NCI-H146 (cell line): ENCODE measurements around the gene MS4A6E.
A peak's percentile ranks its signal among the peaks of the same experiment; 100 is the strongest.
"Not testable (repeated sequence)": the region's sequence is repeated elsewhere in the genome, so short reads cannot be mapped to it uniquely, and the experiment has no call there.

ENCODE experiments used
- DNase-seq: peaks from one replicate; lab custom pipeline; 2025; lab: John Stamatoyannopoulos, UW

MS4A6E gene

GRCh38 chr11:60336767-60337391, 9.8 kb downstream of the MS4A6E start:
- no peak for DNase-seq

- DNase-seq, result no peak
Measured at GRCh38 chr11:60338053-60338452, 11.0 kb downstream of the MS4A6E start.

DNA sequence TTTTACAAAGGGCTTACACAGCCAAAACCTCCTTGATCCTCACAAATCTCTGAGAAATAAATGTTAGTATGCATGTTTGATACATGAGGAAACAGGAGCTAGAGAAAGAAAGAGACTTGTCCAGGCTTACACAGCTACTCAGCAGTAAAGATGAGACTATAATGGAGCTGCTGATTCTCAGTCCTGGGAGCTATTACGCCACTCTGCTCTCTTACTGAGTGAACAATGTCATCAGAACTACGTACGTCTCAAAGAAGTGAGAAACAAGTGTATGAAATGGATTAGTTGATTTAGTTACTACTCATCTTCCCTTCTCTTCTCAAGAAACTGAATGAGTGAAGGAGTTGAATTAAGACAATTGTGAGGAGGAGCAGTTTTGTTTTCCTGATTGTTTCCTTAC, 12.3 kb downstream of the MS4A6E start:
- DNase-seq, result no peak

DNA sequence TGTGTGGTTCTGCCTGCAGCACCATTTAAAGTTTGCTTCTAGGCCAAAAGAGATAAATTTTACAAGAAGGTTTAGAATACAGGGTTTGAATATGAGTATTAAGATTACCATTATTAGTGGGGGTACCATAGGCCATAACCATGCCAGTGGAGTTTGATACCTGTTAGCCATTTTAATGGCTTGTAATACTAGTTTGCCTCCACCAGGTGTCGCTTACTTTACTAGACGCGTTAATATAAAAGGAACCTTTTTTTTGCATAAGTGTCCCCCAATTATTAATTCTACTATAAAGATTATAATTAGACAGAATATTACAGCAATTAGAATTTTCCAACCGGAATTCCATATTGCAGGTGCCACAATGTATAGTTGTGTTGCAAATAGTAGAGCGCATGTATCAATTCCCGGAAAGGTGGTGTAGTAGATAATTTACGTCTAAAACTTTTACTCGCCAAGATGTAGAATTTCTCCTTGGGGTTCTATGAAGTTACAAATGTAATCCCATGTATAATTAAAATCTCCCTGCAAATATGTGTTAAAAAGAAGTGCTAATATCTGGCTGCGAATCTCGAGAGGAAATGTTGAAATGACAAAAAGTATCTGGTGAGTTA, 16.1 kb downstream of the MS4A6E start:
- peak; percentile 1 for DNase-seq

DNA sequence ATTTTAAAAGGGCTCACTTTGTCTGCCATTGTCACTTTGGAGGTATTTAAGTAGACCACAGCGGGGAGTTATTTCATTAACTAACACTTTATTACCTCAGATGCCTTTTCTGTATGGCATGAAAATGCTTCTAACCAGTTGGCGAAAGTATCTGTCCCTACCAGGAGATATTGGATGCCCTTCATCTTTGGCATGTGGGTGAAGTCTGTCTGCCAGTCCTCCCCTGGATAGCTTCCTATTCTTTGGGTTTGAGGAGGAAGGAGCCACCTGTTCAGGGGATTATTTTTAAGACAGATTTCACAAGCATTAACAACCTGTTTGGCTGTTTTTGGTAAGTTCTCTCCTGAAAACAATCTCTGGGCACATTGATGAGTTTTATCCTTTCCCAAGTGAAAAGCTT, 17.1 kb downstream of the MS4A6E start:
- no peak for DNase-seq

DNA sequence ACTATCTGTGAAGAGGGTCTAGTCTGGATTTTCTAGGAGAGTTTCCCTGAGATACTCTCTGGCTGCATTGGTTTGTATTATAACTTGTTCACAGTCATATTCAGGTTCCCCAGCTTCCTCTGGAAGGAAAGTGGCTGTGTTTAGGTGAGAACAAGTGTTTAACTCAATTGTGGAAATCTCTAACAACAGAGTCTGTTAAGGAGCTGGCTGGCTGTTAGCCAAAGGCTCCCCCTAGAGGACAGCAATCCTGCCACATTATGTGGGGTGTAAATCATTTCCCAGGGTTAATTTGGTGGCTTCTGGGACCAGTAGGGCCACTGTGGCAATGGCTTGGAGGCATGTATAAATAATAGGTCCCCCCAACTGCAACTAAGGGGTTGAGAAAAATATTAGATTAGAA, 18.4 kb downstream of the MS4A6E start:
- DNase-seq, result peak; percentile 8

- no peak for DNase-seq
Measured at GRCh38 chr11:60347084-60347797, 20.2 kb downstream of the MS4A6E start.

DNA sequence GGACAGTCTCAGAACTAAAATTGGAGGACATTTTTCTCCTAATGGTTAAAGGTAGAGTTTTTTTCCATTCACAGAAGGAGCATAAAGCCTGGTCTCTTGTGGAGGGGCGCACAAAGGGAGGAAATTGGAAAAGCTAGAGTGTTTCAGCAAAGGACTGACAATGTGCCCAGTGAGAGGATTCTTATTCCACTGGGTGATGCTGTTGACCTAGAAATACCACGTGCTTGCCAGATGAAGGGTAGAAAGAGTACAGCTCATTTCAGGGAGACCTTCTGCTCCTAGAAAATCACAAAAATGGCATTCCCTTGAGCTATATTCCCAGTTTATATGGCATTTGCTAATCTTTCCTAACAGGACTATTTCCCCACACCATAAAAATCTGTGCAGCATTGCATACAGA, 21.1 kb downstream of the MS4A6E start:
- no peak for DNase-seq

- no peak for DNase-seq
Measured at GRCh38 chr11:60349990-60350389, 22.9 kb downstream of the MS4A6E start.

DNA sequence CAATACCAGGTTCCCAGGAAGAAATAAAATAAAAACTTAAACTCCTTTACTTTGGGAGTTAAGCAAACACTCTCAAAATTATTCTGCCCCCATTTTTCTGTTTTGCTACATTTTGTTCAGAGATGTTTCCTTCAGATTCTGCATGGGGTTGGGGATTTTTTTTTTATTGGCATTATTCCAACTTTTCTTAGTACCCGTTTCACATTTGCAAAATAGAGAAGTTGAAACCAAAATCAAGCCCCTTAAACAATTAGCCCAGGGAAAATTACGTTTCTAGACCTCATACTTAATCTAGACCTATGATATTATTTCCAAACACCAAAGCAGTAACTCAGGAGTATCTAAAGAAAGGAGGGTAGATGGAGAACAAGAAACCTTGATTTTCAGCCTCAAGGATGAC, 30.7 kb downstream of the MS4A6E start:
- DNase-seq, result no peak

GRCh38 chr11:60360621-60361020, 33.6 kb downstream of the MS4A6E start:
- DNase-seq, result no peak

DNA sequence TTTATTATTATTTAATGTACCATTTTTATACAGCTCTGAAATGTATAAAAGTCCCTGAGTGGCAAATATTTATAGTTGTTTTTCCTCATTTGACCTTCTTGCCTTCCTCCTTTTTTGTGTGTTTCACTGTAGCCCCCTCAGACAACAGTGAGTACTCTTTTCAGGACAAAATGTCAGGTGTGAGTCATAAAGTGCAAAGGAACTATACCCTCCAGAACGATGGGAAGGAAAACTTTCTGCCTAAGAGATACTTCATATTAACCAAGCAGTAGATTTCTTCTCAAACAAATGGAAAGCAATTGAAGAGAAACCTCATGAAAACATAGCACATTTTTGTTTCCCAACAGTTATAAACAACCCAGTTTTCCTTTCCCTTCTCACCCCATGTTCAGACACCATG, 35.2 kb downstream of the MS4A6E start:
- DNase-seq, result no peak

GRCh38 chr11:60363542-60364470, 36.8 kb downstream of the MS4A6E start:
- peak; percentile 58 for DNase-seq

DNA sequence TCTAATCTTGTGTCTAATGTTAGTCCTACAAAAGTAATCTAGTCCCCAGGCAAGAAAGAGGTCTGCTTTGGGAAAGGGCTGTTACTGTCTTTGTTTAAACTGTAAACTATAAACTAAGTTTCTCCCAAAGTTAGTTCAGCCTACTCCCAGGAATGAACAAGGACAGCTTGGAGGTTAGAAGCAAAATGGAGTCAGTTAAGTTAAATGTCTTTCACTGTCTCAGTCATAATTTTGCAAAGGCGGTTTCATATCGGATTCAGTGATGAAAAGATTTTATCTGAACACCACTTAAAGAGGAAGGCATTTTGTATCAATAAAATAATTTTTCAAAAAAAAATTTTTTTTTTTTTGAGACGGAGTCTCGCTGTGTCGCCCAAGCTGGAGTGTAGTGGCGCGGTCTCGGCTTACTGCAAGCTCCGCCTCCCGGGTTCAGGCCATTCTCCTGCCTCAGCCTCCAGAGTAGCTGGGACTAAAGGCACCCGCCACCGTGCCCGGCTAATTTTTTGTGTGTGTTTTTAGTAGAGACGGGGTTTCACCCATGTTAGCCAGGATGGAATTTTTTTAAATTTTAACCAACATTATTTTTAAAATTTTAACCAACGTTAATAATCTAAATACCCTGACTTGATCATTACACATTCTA, 39.3 kb downstream of the MS4A6E start:
- not testable (repeated sequence) for DNase-seq

DNA sequence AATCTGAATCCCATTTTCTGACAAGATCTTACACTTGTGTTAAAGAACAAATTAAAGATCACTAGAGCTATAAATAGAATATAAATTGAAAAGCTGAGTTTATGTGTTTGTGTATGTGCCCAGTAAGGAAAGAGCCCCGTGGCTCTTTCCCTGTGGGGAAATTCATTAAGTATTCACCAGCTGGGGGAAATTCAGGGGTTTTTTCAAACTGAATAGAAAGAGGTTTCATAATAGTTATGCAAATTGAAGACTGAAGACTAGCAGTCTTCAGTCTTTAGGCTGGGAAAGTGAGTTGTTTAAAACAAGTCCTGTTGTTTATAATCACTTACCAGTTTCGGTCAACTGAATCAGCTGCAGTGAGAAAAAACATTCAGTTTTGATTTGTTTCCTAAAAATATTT, 40.0 kb downstream of the MS4A6E start:
- DNase-seq, result no peak

DNA sequence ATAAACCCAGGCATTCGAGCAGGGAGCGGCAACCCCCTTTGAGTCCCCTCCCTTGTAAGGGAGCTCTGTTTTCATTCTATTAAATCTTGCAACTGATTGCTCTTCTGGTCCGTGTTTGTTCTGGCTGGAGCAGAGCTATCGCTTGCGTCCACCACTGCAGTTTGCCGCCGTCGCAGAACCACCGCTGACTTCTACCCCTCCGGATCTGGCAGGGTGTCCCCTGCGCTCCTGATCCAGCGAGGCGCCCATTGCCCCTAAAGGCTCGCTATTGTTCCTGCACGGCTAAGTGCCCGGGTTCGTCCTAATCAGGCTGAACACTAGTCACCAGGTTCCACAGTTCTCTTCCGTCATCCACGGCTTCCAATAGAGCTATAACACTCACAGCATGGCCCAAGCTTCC, 40.8 kb downstream of the MS4A6E start:
- no peak for DNase-seq

DNA sequence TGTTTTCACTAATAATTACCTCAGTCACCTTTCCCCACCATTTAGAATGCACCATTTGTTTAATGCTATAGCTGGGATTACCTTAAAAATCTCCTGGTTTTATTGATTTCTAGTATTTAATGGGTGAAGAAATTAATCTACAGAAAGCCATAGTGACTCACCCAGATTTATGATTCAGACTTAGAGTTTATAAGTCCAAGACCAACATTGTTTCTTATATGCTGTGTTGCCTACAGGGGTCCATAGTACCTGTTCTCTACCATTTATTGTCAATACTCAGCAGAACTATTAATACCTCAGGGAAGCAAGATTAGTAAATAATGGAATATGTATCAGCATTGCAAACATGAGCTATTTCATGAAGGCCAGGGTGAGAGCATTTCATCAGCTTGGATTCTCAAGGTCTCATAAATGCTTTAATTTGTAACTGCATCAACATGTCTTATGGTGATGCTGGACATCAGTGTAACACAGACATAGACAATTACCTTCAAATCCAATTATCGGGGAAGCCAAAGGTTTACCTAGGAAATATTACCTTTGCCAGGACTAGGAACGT, 43.3 kb downstream of the MS4A6E start:
- no peak for DNase-seq

DNA sequence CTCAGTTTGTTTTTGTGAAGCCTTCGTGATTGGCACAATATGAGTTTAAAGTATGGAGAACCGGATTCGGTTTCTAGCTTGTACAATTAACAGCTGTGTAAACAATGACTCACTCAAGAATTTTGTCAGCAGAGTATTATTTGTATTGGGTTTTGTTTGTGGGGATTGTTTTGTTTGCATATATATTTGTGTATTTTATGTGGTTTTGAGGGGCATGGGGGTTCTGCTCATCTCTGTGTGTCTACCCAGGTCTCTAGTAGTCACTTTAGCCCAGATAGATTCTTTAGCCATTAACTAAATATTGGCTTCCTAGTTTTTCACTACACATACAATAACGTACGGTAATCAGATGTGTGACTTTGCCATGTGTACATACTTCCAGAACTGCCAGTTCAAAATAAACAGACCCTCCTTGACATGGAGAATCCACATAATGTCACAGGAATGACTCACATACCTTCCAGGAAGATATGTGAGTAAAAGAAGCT, 43.8 kb downstream of the MS4A6E start:
- peak; percentile 65 for DNase-seq

DNA sequence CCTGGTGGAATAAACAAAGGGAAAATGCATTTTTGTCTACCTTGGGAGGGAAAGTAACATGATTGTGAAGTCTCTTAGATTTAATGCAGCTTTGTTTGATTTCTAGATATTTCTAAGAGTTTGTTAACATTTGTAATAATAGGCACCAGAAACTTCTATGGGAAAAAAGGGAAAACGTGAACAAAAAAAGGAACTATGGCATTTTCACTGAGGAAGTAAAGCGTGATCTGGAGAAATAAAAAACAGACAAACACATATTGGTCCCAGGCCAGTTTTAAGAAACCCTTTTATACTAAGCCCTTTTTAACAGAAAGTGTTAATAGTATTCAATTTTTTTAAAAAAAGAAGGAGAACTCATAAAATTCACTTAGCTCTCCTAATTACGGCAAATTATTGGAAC, 44.3 kb downstream of the MS4A6E start:
- DNase-seq, result no peak

DNA sequence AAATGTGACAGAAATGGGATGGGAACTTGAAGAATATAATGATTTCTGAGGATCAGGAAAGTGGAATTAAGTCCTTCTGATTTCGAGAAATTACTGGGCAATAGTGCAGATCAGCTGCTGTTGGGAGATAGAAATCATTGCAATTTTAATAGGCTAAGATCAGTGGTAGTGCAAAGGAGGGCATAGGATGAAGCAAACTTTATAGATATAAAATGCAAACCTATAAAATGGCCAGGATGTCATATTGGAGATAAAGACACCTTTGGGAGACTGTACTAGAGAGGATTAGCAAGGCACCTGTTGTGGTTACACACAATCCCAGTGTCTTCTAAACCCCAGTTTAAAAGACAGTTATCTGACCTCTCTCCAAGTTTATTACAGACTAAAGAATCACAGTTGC, 44.8 kb downstream of the MS4A6E start:
- DNase-seq, result no peak

- no peak for DNase-seq
Measured at GRCh38 chr11:60372767-60373166, 45.7 kb downstream of the MS4A6E start.
